ENCODE measurements around the gene ZNF749. TPM values are rescaled to one million over a fixed set of nuclear protein-coding genes. Genes with fewer than 3 reads are reported as not detected.

ZNF749 gene
- total and polyA plus RNA-seq, 2 of the 8 experiments (the other 6 are each of a cell fraction or from before 2014, with no cell fraction given) = 15.2 to 24.4 TPM

GRCh38 chr19:57403737-57404563 lies 31.2 kb upstream of the ZNF749 start:
- Histone ChIP-seq H3K27me3 (replicated peaks in 1 of 4; ENCODE audit: control insufficient read depth in 3 of 4, extremely low read depth in 1 of 4, insufficient read depth in 3 of 4, low read length in 3 of 4) (no peaks in the 10 kb centered on the region), H2AK5ac (ENCODE audit: low read depth, low read length) (no peak overlapping the region), H3K36me3 (ENCODE audit: control insufficient read depth in 2 of 4, insufficient read depth in 4 of 4, low read length in 3 of 4) (peaks cover 0 to 8% (median 3%) of the 10 kb centered on the region in 4 experiments; a peak in 5 of 8 replicates), H2BK5ac (ENCODE audit: low read depth, low read length) (no peak overlapping the region), H3K18ac (ENCODE audit: extremely low read depth, low read length) (no peak overlapping the region), H3K23ac (ENCODE audit: insufficient read length) (no peak overlapping the region), H3K4me2 (ENCODE audit: insufficient read depth in 1 of 2, low read depth in 2 of 2, low read length in 2 of 2) (no peak overlapping the region), H4K5ac (ENCODE audit: insufficient read length, low read depth, low read length) (no peak overlapping the region), H3K4me3 (ENCODE audit: extremely low read depth in 1 of 4, insufficient read depth in 2 of 4, low read depth in 3 of 4, low read length in 4 of 4) (no peak overlapping the region), H3K56ac (replicated peaks; ENCODE audit: insufficient read length, low read depth, low read length) (no peak overlapping the region), H4K8ac (ENCODE audit: extremely low read depth, insufficient read depth, low read length) (0 out of 2 replicates have a peak overlapping the region, but pooled peaks have one; percentile 14), H2AFZ (ENCODE audit: low read length) (no peak overlapping the region), H3K9me3 (ENCODE audit: insufficient read depth in 2 of 2, low read depth in 1 of 2, low read length in 1 of 2) (no peaks in the 10 kb centered on the region), H2BK20ac (ENCODE audit: low read length) (no peak overlapping the region), H3K9ac (replicated peaks in 1 of 4; ENCODE audit: extremely low read depth in 1 of 4, low read depth in 3 of 4, low read length in 3 of 4) (no peak overlapping the region), H3K14ac (ENCODE audit: insufficient read length) (no peak overlapping the region), H3K79me1 (ENCODE audit: low read depth, low read length) (no peaks in the 10 kb centered on the region; the same call in 1 of the 2 replicates), H2BK12ac (ENCODE audit: low read depth, low read length) (no peak overlapping the region), H2BK15ac (ENCODE audit: low read length) (no peak overlapping the region), H2BK120ac (replicated peaks; ENCODE audit: low read depth, low read length) (no peak overlapping the region), H4K91ac (replicated peaks; ENCODE audit: insufficient read length, low read length) (no peak overlapping the region), H3K4ac (replicated peaks; ENCODE audit: insufficient read length, low read depth, low read length) (no peak overlapping the region), H3K23me2 (ENCODE audit: low read depth, low read length) (no peaks in the 10 kb centered on the region), H3K27ac (ENCODE audit: low read depth, low read length) (no peak overlapping the region), H4K20me1 (replicated peaks in 1 of 2; ENCODE audit: control insufficient read depth in 1 of 2, insufficient read depth in 2 of 2, low read length in 2 of 2) (no peaks in the 10 kb centered on the region), H3K79me2 (ENCODE audit: control insufficient read depth in 1 of 2, insufficient read depth in 2 of 2, low read length in 2 of 2) (no peaks in the 10 kb centered on the region), H3K4me1 (replicated peaks in 1 of 4; ENCODE audit: control insufficient read depth in 3 of 4, insufficient read depth in 4 of 4, low read length in 3 of 4) (peaks cover 0 to 3% (median 0%) of the 10 kb centered on the region in 4 experiments; a peak in 1 of 7 replicates)
- DNase-seq (ENCODE audit: low read depth in 1 of 2, low spot score in 2 of 2) (no peak), FAIRE-seq (no peak)
- ChIA-PET CTCF (ENCODE audit: partially characterized antibody) (interaction anchor here (0.5 to 0.9 kb wide), 3 partner anchors 10 to 182 kb away, joined by 3 to 4 read pairs (median 3); no protein-coding TSS in a partner anchor), POLR2A (ENCODE audit: partially characterized antibody) (interaction anchor here (1.7 kb wide), 1 partner anchor 30 kb away, joined by 7 read pairs; no protein-coding TSS in a partner anchor)
- 82% methylated on average over 9 of the region's 9 CpGs; no CpG with 5 or more reads in 1 of the 2 experiments for WGBS, 2 experiments (ENCODE audit: extremely low coverage in 1 of 2, insufficient coverage in 1 of 2, insufficient read length in 1 of 2, insufficient replicate concordance in 2 of 2, low coverage in 1 of 2, low lambda C conversion rate in 2 of 2, missing lambda C conversion rate in 1 of 2)
- TF ChIP-seq TAF7 (optimal IDR thresholded peaks at IDR 0.05; ENCODE audit: borderline replicate concordance, low read depth, low read length) (no peak), TCF12 (IDR thresholded peaks at IDR 0.05; ENCODE audit: low read depth, low read length) (no peak), SP1 (IDR thresholded peaks at IDR 0.05; ENCODE audit: low read depth, low read length) (no peak), SIN3A (conservative IDR thresholded peaks at IDR 0.05 in 1 of 2, IDR thresholded peaks at IDR 0.05 in 1 of 2; ENCODE audit: low read depth in 1 of 2, low read length in 2 of 2) (no peak), TBP (IDR thresholded peaks at IDR 0.05; ENCODE audit: low read depth, low read length) (no peak), POU5F1 (IDR thresholded peaks at IDR 0.05; ENCODE audit: low read depth, low read length) (no peak), ASH2L (IDR thresholded peaks at IDR 0.05; ENCODE audit: low read length) (no peak), KDM4A (IDR thresholded peaks at IDR 0.05; ENCODE audit: low read depth, low read length, severe bottlenecking) (no peak), JUN (IDR thresholded peaks at IDR 0.05; ENCODE audit: low read depth, low read length) (no peak), TEAD4 (IDR thresholded peaks at IDR 0.05; ENCODE audit: low read depth, low read length) (no peak), JUND (IDR thresholded peaks at IDR 0.05; ENCODE audit: low read length) (no peak), SAP30 (IDR thresholded peaks at IDR 0.05; ENCODE audit: insufficient read depth, insufficient replicate concordance, low read length) (no peak)
